ENCODE measurements around the gene RANBP1.

- TF ChIP-seq, protein P1, sequence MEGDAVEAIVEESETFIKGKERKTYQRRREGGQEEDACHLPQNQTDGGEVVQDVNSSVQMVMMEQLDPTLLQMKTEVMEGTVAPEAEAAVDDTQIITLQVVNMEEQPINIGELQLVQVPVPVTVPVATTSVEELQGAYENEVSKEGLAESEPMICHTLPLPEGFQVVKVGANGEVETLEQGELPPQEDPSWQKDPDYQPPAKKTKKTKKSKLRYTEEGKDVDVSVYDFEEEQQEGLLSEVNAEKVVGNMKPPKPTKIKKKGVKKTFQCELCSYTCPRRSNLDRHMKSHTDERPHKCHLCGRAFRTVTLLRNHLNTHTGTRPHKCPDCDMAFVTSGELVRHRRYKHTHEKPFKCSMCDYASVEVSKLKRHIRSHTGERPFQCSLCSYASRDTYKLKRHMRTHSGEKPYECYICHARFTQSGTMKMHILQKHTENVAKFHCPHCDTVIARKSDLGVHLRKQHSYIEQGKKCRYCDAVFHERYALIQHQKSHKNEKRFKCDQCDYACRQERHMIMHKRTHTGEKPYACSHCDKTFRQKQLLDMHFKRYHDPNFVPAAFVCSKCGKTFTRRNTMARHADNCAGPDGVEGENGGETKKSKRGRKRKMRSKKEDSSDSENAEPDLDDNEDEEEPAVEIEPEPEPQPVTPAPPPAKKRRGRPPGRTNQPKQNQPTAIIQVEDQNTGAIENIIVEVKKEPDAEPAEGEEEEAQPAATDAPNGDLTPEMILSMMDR (optimal IDR thresholded peaks at IDR 0.05 in 1 of 3, IDR thresholded peaks at IDR 0.05 in 1 of 3, conservative IDR thresholded peaks at IDR 0.05 in 1 of 3; ENCODE audit: extremely low read depth in 1 of 3, insufficient read depth in 2 of 3, low read length in 3 of 3) = no peak
- TF ChIP-seq EZH2 (IDR thresholded peaks at IDR 0.05; ENCODE audit: low read length) = no peak
Measured at GRCh38 chr22:20108757-20109230, 7.1 kb upstream of the RANBP1 start.

Data from keratinocyte (primary cell).